HepG2 (cell line): ENCODE measurements around the gene ZFYVE27. TPM values are rescaled to one million over a fixed set of nuclear protein-coding genes. Genes with fewer than 3 reads are reported as not detected.

Source experiments
- HMG20A ChIP-seq: IDR thresholded peaks from 2 replicates; pipeline ENCODE4 v1.6.1; 2016; ENCODE audit warnings: borderline replicate concordance
- HOXA5 ChIP-seq: sonication (generic); formaldehyde crosslinking; IDR thresholded peaks from 2 replicates; pipeline ENCODE4 v1.4.0; 2020; ENCODE audit warnings: missing genetic modification reagents
- KDM4B ChIP-seq: sonication (generic); formaldehyde crosslinking; IDR thresholded peaks from 2 replicates; pipeline ENCODE4 v1.4.0; 2020; ENCODE audit warnings: missing genetic modification reagents
- PCBP1 ChIP-seq: fragments of 200-400 bp; formaldehyde crosslinking; IDR thresholded peaks from 2 replicates; pipeline ENCODE4 v1.6.1; 2017; ENCODE audit warnings: mild to moderate bottlenecking, low read depth, low read length, borderline replicate concordance
- PPARG ChIP-seq: conservative IDR thresholded peaks from 2 replicates; pipeline ENCODE4 v1.6.1; 2016; ENCODE audit warnings: missing biosample characterization, missing genetic modification reagents
- SETDB1 ChIP-seq: sonication (generic); formaldehyde crosslinking; IDR thresholded peaks from 2 replicates; pipeline ENCODE4 v1.5.1; 2020; ENCODE audit warnings: missing genetic modification reagents, mild to moderate bottlenecking, borderline replicate concordance
- SKI ChIP-seq: fragments of 450-650 bp; IDR thresholded peaks from one replicate; pipeline ENCODE4 v1.6.1; 2018; ENCODE audit warnings: mild to moderate bottlenecking; ENCODE audit not compliant: partially characterized antibody
- TCF12 ChIP-seq, 2 experiments: fragments of 450-650 bp in 1 of 2; sonication (generic) in 1 of 2; formaldehyde crosslinking in 1 of 2; IDR thresholded peaks; 2 replicates each; pipeline versions ENCODE4 v1.6.1 to v1.8.0; 2017 to 2022; ENCODE audit warnings: antibody characterized with exemption in 1 of 2, mild to moderate bottlenecking in 1 of 2, missing genetic modification reagents in 1 of 2, moderate library complexity in 1 of 2
- XRCC5 ChIP-seq: fragments of 200-400 bp; formaldehyde crosslinking; optimal IDR thresholded peaks from 2 replicates; pipeline ENCODE3; 2017; ENCODE audit warnings: mild to moderate bottlenecking, low read length
- ZBED4 ChIP-seq: sonication (generic); formaldehyde crosslinking; IDR thresholded peaks from 2 replicates; pipeline ENCODE4 v1.4.0; 2020; ENCODE audit warnings: missing genetic modification reagents, borderline replicate concordance
- ZNF644 ChIP-seq: IDR thresholded peaks from 2 replicates; pipeline ENCODE4 v1.6.1; 2016; ENCODE audit warnings: low read depth
- ZNF687 ChIP-seq: sonication (generic); formaldehyde crosslinking; IDR thresholded peaks from 2 replicates; pipeline ENCODE4 v1.5.1; 2020; ENCODE audit warnings: mild to moderate bottlenecking, missing genetic modification reagents, moderate library complexity
- ZNF878 ChIP-seq: sonication (generic); formaldehyde crosslinking; IDR thresholded peaks from 2 replicates; pipeline ENCODE4 v1.8.1; 2023; ENCODE audit warnings: mild to moderate bottlenecking, missing genetic modification reagents, moderate library complexity
- polyA plus RNA-seq, 8 experiments: library from polyadenylated mRNA; depleted of rRNA in 3 of 8; stranded (reverse) in 7 of 8; unstranded in 1 of 8; fragments of >200 nt; fragmentation: Illumina TruSeq in 4 of 8; extraction: Trizol in 4 of 8; gene quantifications; 2 replicates each; pipeline versions ENCODE4 v1.2.1 to v1.2.3, GENCODE V29; 2011 to 2016; ENCODE audit warnings: low read depth in 4 of 8, missing spikeins in 1 of 8, mixed read lengths in 1 of 8; ENCODE audit not compliant: insufficient read depth in 1 of 8
- total RNA-seq, 5 experiments: library from RNA; depleted of rRNA; stranded (reverse); fragments of >200 nt; fragmentation: Illumina TruSeq; extraction: Trizol; gene quantifications; 2 replicates each; pipeline ENCODE4 v1.2.3, GENCODE V29; 2016; ENCODE audit warnings: low read depth in 1 of 5
- TF ChIP-seq, protein P1 (sequence below): sonication (generic); formaldehyde crosslinking; IDR thresholded peaks from 2 replicates; pipeline ENCODE4 v1.5.0; 2020; ENCODE audit warnings: mild to moderate bottlenecking, missing genetic modification reagents
- TF ChIP-seq, protein P2 (sequence below): sonication (generic); formaldehyde crosslinking; conservative IDR thresholded peaks from 2 replicates; pipeline ENCODE4 v1.5.0; 2020; ENCODE audit warnings: missing genetic modification reagents

ZFYVE27 gene
- total and polyA plus RNA-seq, 2 of the 13 experiments (the other 11 are each of a cell fraction or from before 2014, with no cell fraction given), result 19.7 to 20.5 TPM

GRCh38 chr10:97707134-97707861 is 29.6 kb upstream of the ZFYVE27 start (continued):
- TF ChIP-seq TCF12 (IDR thresholded peaks at IDR 0.05) (no peak), TCF12 (CRISPR knock-in tag; IDR thresholded peaks at IDR 0.05) (0 out of 2 replicates have a peak, but pooled peaks have one; percentile 43), HOXA5 (CRISPR knock-in tag) (no peak), HMG20A (CRISPR knock-in tag) (peak; percentile 41; the same call in 1 of the 2 replicates), XRCC5 (peak; percentile 56), KDM4B (CRISPR knock-in tag) (no peak), PCBP1 (no peak), ZNF878 (CRISPR knock-in tag) (no peak), ZNF644 (0 out of 2 replicates have a peak, but pooled peaks have one; percentile 48), ZNF687 (CRISPR knock-in tag) (peak; percentile 96), SKI (peak; percentile 9), PPARG (CRISPR knock-in tag) (peak; percentile 62; the same call in 1 of the 2 replicates), ZBED4 (CRISPR knock-in tag) (peak; percentile 71; the same call in 1 of the 2 replicates), SETDB1 (no peak)
- TF ChIP-seq, protein P1, sequence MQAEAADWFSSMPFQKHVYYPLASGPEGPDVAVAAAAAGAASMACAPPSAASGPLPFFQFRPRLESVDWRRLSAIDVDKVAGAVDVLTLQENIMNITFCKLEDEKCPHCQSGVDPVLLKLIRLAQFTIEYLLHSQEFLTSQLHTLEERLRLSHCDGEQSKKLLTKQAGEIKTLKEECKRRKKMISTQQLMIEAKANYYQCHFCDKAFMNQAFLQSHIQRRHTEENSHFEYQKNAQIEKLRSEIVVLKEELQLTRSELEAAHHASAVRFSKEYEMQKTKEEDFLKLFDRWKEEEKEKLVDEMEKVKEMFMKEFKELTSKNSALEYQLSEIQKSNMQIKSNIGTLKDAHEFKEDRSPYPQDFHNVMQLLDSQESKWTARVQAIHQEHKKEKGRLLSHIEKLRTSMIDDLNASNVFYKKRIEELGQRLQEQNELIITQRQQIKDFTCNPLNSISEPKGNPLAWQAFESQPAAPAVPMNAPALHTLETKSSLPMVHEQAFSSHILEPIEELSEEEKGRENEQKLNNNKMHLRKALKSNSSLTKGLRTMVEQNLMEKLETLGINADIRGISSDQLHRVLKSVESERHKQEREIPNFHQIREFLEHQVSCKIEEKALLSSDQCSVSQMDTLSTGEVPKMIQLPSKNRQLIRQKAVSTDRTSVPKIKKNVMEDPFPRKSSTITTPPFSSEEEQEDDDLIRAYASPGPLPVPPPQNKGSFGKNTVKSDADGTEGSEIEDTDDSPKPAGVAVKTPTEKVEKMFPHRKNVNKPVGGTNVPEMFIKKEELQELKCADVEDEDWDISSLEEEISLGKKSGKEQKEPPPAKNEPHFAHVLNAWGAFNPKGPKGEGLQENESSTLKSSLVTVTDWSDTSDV (CRISPR knock-in tag), result no peak; the same call in 1 of the 2 replicates
- TF ChIP-seq, protein P2, sequence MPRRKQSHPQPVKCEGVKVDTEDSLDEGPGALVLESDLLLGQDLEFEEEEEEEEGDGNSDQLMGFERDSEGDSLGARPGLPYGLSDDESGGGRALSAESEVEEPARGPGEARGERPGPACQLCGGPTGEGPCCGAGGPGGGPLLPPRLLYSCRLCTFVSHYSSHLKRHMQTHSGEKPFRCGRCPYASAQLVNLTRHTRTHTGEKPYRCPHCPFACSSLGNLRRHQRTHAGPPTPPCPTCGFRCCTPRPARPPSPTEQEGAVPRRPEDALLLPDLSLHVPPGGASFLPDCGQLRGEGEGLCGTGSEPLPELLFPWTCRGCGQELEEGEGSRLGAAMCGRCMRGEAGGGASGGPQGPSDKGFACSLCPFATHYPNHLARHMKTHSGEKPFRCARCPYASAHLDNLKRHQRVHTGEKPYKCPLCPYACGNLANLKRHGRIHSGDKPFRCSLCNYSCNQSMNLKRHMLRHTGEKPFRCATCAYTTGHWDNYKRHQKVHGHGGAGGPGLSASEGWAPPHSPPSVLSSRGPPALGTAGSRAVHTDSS (CRISPR knock-in tag), result no peak
